GM20431 (cell line): ENCODE measurements around the gene CPLX3.

ENCODE experiments used
- in situ Hi-C: fragments of 300-500 bp; cut with MseI, MboI; formaldehyde crosslinking; loops from one replicate; pipeline ENCODE4 v1.15.0; 2020; ENCODE audit warnings: low sequenced_read_pairs; ENCODE audit not compliant: unreplicated experiment

Gene CPLX3

GRCh38 chr15:74823324-74823723 lies 3.1 kb upstream of the CPLX3 start:
- in situ Hi-C loops = no loop called here

GRCh38 chr15:74824976-74825375 lies 1.5 kb upstream of the CPLX3 start:
- in situ Hi-C loops = no loop called here

- in situ Hi-C loops = no loop called here
These were observed 561 bp upstream of the CPLX3 start for GRCh38 chr15:74825866-74826265.

- in situ Hi-C loops = no loop called here
These were observed 494 bp downstream of the CPLX3 start for GRCh38 chr15:74826921-74827320.

GRCh38 chr15:74827614-74828013 lies 1.2 kb downstream of the CPLX3 start:
- in situ Hi-C loops = no loop called here

- in situ Hi-C loops = no loop called here
These were observed 2.4 kb downstream of the CPLX3 start for GRCh38 chr15:74828835-74829234.

GRCh38 chr15:74829486-74829885 lies 3.1 kb downstream of the CPLX3 start:
- in situ Hi-C loops = no loop called here

- in situ Hi-C loops = loop anchor here (10.0 kb wide), 1 partner anchor 65 kb away; no protein-coding TSS in a partner anchor
These were observed 3.6 kb downstream of the CPLX3 start for GRCh38 chr15:74829991-74830390.

GRCh38 chr15:74830868-74831267 lies 4.4 kb downstream of the CPLX3 start:
- in situ Hi-C loops = loop anchor here (10.0 kb wide), 1 partner anchor 66 kb away; no protein-coding TSS in a partner anchor

GRCh38 chr15:74831813-74832495 lies 5.5 kb downstream of the CPLX3 start:
- in situ Hi-C loops = loop anchor here (10.0 kb wide), 1 partner anchor 67 kb away; no protein-coding TSS in a partner anchor

- in situ Hi-C loops = loop anchor here (10.0 kb wide), 1 partner anchor 68 kb away; no protein-coding TSS in a partner anchor
These were observed 6.4 kb downstream of the CPLX3 start for GRCh38 chr15:74832826-74833225.

GRCh38 chr15:74833376-74834107 lies 7.1 kb downstream of the CPLX3 start:
- in situ Hi-C loops = loop anchor here (10.0 kb wide), 1 partner anchor 69 kb away; no protein-coding TSS in a partner anchor

GRCh38 chr15:74835312-74835823 lies 8.9 kb downstream of the CPLX3 start:
- in situ Hi-C loops = loop anchor here (10.0 kb wide), 1 partner anchor 71 kb away; no protein-coding TSS in a partner anchor

GRCh38 chr15:74836846-74837245 lies 10.4 kb downstream of the CPLX3 start:
- in situ Hi-C loops = loop anchor here (10.0 kb wide), 1 partner anchor 72 kb away; no protein-coding TSS in a partner anchor

- in situ Hi-C loops = loop anchor here (10.0 kb wide), 1 partner anchor 73 kb away; no protein-coding TSS in a partner anchor
These were observed 11.2 kb downstream of the CPLX3 start for GRCh38 chr15:74837482-74838136.

- in situ Hi-C loops = loop anchor here (10.0 kb wide), 1 partner anchor 73 kb away; no protein-coding TSS in a partner anchor
These were observed 11.7 kb downstream of the CPLX3 start for GRCh38 chr15:74838137-74838516.

GRCh38 chr15:74838746-74839525 lies 12.5 kb downstream of the CPLX3 start:
- in situ Hi-C loops = loop anchor here (10.0 kb wide), 1 partner anchor 74 kb away; no protein-coding TSS in a partner anchor

GRCh38 chr15:74839526-74840395 lies 13.3 kb downstream of the CPLX3 start:
- in situ Hi-C loops = loop anchor here (10.0 kb wide), 2 partner anchors 65 to 75 kb away; partner anchors contain the start of gene FAM219B
